Neural crest cell (in vitro differentiated cells): ENCODE results near the gene MT1E. TPM values are rescaled to one million over a fixed set of nuclear protein-coding genes. Genes with fewer than 3 reads are reported as not detected.
"Not testable (repeated sequence)": the region's sequence is repeated elsewhere in the genome, so short reads cannot be mapped to it uniquely, and the experiment has no call there.

Experiments used
- DNase-seq: peaks from one replicate; pipeline ENCODE4 v3.0.0; 2021; ENCODE audit warnings: low read depth, mixed read lengths, low spot score
- H3K27ac Mint-ChIP-seq: one replicate; pipeline ENCODE4 v1.8.0; 2021; ENCODE audit warnings: mild to moderate bottlenecking, mixed read lengths; ENCODE audit not compliant: unreplicated experiment
- H3K27me3 Mint-ChIP-seq: 2 replicates; pipeline ENCODE4 v1.8.0; 2021; ENCODE audit warnings: low read depth, mild to moderate bottlenecking, mixed read lengths
- H3K36me3 Mint-ChIP-seq: 2 replicates; pipeline ENCODE4 v1.8.0; 2021; ENCODE audit warnings: low read depth, mild to moderate bottlenecking, mixed read lengths
- H3K4me1 Mint-ChIP-seq: 2 replicates; pipeline ENCODE4 v1.8.0; 2021; ENCODE audit warnings: mixed read lengths
- H3K4me3 Mint-ChIP-seq: one replicate; pipeline ENCODE4 v1.8.0; 2021; ENCODE audit warnings: mild to moderate bottlenecking, mixed read lengths
- H3K9me3 Mint-ChIP-seq: 2 replicates; pipeline ENCODE4 v1.8.0; 2021; ENCODE audit warnings: mixed read lengths
- CTCF ChIP-seq: fragments of 200-600 bp; sonication (generic); conservative IDR thresholded peaks from 2 replicates; pipeline ENCODE4 v1.5.0; 2021; ENCODE audit warnings: antibody characterized with exemption, mild to moderate bottlenecking
- total RNA-seq: library from RNA; stranded (reverse); gene quantifications from 2 replicates; pipeline ENCODE4 v1.2.1, GENCODE V29; 2021

The MT1E gene
- total RNA-seq, 1 donor from 2014 or later = 0.49 TPM

- Mint-ChIP-seq H3K4me1 (peaks cover 15% of the 10 kb centered on the region), H3K27ac (no peak overlapping the region), H3K9me3 (no peaks in the 10 kb centered on the region), H3K36me3 (peaks cover 3% of the 10 kb centered on the region), H3K4me3 (no peak overlapping the region), H3K27me3 (peaks cover 99% of the 10 kb centered on the region)
- TF ChIP-seq CTCF = no peak
- DNase-seq = no peak
These were observed 37.1 kb downstream of the MT1E start for GRCh38 chr16:56662357-56663354.

GRCh38 chr16:56664506-56664905, 38.9 kb downstream of the MT1E start:
- Mint-ChIP-seq H3K4me1 (peaks cover 9% of the 10 kb centered on the region), H3K9me3 (no peaks in the 10 kb centered on the region), H3K27me3 (peaks cover 98% of the 10 kb centered on the region), H3K4me3 (no peak overlapping the region), H3K27ac (no peak overlapping the region), H3K36me3 (peaks cover 3% of the 10 kb centered on the region)
- no peak for DNase-seq
- no peak for TF ChIP-seq CTCF

- not testable (repeated sequence) for H3K4me3 Mint-ChIP-seq, H3K27ac Mint-ChIP-seq
These were observed 40.0 kb downstream of the MT1E start for GRCh38 chr16:56665286-56666261.

GRCh38 chr16:56667581-56668571, 42.3 kb downstream of the MT1E start, which contains the start of gene MT1G:
MT1G (minus strand) TSS chr16:56668065; CDS start chr16:56667993, 72 bp downstream.
- no peak for TF ChIP-seq CTCF
- peaks cover 98% of the 10 kb centered on the region for H3K27me3 Mint-ChIP-seq
- no peak for DNase-seq
- H3K4me1 Mint-ChIP-seq = peaks cover 4% of the 10 kb centered on the region
- H3K27ac Mint-ChIP-seq = no peak within 1 kb of the TSS
- no peaks in the 10 kb centered on the region for H3K9me3 Mint-ChIP-seq
- H3K4me3 Mint-ChIP-seq = no peak within 1 kb of the TSS
- H3K36me3 Mint-ChIP-seq = no peaks in the 10 kb centered on the region

More at GRCh38 chr16:56665286-56666261, 40.0 kb downstream of the MT1E start:
- H3K4me1 Mint-ChIP-seq, H3K36me3 Mint-ChIP-seq, H3K9me3 Mint-ChIP-seq, DNase-seq: not testable (repeated sequence)
- peaks cover 98% of the 10 kb centered on the region for H3K27me3 Mint-ChIP-seq

GRCh38 chr16:56669005-56669839, 43.6 kb downstream of the MT1E start, which contains the start of gene MT1H:
MT1H (plus strand) TSS chr16:56669814; CDS start chr16:56669885, 71 bp downstream.
- Mint-ChIP-seq H3K27me3 (peaks cover 99% of the 10 kb centered on the region), H3K4me1 (no peaks in the 10 kb centered on the region), H3K9me3 (no peaks in the 10 kb centered on the region), H3K36me3 (no peaks in the 10 kb centered on the region), H3K4me3 (no peak within 1 kb of the TSS), H3K27ac (no peak within 1 kb of the TSS)
- DNase-seq = no peak
- no peak for TF ChIP-seq CTCF
